GM12878 (cell line): ENCODE results near the gene PRCC. TPM values are rescaled to one million over a fixed set of nuclear protein-coding genes. Genes with fewer than 3 reads are reported as not detected.

Experiments used
- BACH1 ChIP-seq: fragments of 450-650 bp; IDR thresholded peaks from 2 replicates; pipeline ENCODE4 v1.6.1; 2017; ENCODE audit warnings: mild to moderate bottlenecking, borderline replicate concordance
- NFYA ChIP-seq: IDR thresholded peaks from 2 replicates; pipeline ENCODE4 v1.6.1; 2011; ENCODE audit warnings: low read depth, mild to moderate bottlenecking, low read length, improper control_type of control experiment, borderline replicate concordance
- POLR2AphosphoS5 ChIP-seq: IDR thresholded peaks from 2 replicates; pipeline ENCODE4 v1.6.1; 2011; ENCODE audit warnings: mild to moderate bottlenecking, low read length, inconsistent platforms
- RCOR1 ChIP-seq: conservative IDR thresholded peaks from 2 replicates; pipeline ENCODE4 v1.6.1; 2012; ENCODE audit warnings: low read depth, low read length, improper control_type of control experiment
- SP1 ChIP-seq: IDR thresholded peaks from one replicate; pipeline ENCODE4 v1.6.1; 2011; ENCODE audit warnings: low read depth, low read length
- TCF7 ChIP-seq: IDR thresholded peaks from 2 replicates; pipeline ENCODE4 v1.6.1; 2014; ENCODE audit warnings: antibody characterized with exemption, borderline replicate concordance
- ZBED1 ChIP-seq: IDR thresholded peaks from 2 replicates; pipeline ENCODE4 v1.6.1; 2016; ENCODE audit warnings: borderline replicate concordance
- ZNF384 ChIP-seq: IDR thresholded peaks from 2 replicates; pipeline ENCODE4 v1.6.1; 2012; ENCODE audit warnings: low read depth, mild to moderate bottlenecking, low read length, improper control_type of control experiment, borderline replicate concordance
- polyA plus RNA-seq, 11 experiments: library from polyadenylated mRNA; depleted of rRNA in 4 of 11; unstranded in 6 of 11; stranded (reverse) in 5 of 11; fragments of >200 nt; fragmentation: Nextera tagmentation in 4 of 11; fragmentation: Illumina TruSeq in 1 of 11; extraction: Ambion mirVana in 4 of 11; extraction: Trizol in 1 of 11; gene quantifications; 1 replicate in 1 of 11; 2 replicates in 10 of 11; pipeline versions ENCODE4 v1.2.1 to v1.2.3, GENCODE V29; 2011 to 2016; ENCODE audit warnings: inconsistent platforms in 2 of 11, missing spikeins in 2 of 11, low read depth in 1 of 11
- total RNA-seq, 4 experiments: library from RNA; depleted of rRNA in 3 of 4; stranded (reverse); fragments of >200 nt in 3 of 4; fragmentation: Illumina TruSeq in 1 of 4; extraction: Trizol in 1 of 4; gene quantifications; 2 replicates each; pipeline versions ENCODE4 v1.2.1 to v1.2.3, GENCODE V29; 2013 to 2021
- TF ChIP-seq, protein P1 (sequence below): fragments of 450-650 bp; conservative IDR thresholded peaks from 2 replicates; pipeline ENCODE4 v1.6.1; 2017; ENCODE audit warnings: mild to moderate bottlenecking, moderate library complexity
- TF ChIP-seq, protein P2 (sequence below): fragments of 450-650 bp; IDR thresholded peaks from 2 replicates; pipeline ENCODE4 v1.6.1; 2018; ENCODE audit warnings: borderline replicate concordance, mild to moderate bottlenecking; ENCODE audit not compliant: partially characterized antibody
- TF ChIP-seq, protein P3 (sequence below): IDR thresholded peaks from 2 replicates; pipeline ENCODE4 v1.6.1; 2011; ENCODE audit warnings: borderline replicate concordance, low read depth, mild to moderate bottlenecking, moderate library complexity, mixed read lengths, low read length; ENCODE audit not compliant: insufficient read depth; ENCODE audit errors: extremely low read length
- TF ChIP-seq, protein P4 (sequence below): fragments of 450-650 bp; IDR thresholded peaks from 2 replicates; pipeline ENCODE4 v1.6.1; 2017; ENCODE audit warnings: mild to moderate bottlenecking, moderate library complexity
- TF ChIP-seq, protein P5 (sequence below): IDR thresholded peaks from 2 replicates; pipeline ENCODE4 v1.6.1; 2011; ENCODE audit warnings: mild to moderate bottlenecking, low read depth, low read length, moderate library complexity; ENCODE audit not compliant: insufficient replicate concordance

PRCC gene
- total and polyA plus RNA-seq, 10 of the 15 experiments (the other 5 are each of a cell fraction or from before 2014, with no cell fraction given): 23.8 to 132 (median 63.1) TPM

DNA sequence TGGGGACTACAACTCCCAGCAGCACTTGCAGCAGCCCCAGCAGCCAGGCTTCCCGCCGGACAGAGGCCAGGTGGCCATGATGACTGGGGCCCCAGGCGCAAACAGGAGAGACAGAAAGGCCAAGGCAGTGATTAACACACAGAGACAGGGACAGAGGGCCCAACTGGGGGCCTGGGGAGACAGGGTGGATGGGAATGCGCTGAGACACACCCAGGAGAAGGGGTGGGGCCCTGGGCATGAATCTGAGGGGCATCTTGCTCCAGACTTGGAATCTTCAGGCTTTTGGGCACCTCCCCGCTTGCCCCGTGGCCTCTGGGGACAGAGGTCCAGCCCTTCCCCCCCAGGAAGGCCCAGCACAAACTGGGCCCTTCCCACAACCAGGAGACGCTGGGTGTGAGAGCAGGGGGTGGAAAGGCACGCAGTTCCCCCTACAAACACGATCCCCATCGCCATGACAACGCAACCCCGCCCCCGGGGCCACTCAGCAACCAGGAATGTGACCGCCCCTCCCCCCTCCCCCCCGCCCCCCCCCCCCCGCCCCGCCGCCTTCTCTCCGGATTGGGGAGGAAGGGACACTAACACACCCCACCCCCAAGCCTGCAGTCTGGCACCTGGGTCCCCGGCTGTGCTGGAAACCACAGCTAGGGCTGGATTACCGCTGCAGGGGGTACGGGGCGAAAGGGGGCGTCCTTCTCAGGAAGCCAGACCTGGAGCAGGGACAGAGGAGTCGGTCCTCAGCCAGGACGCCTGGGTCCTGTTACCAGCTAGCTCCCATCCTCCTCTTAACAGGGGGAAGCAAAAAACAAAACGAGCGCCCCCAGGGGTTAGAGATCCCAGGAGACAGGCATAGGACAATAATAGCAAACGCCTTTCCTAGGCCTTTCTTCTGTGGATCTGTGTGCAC is 20.4 kb upstream of the PRCC start (continued):
- 0 out of 2 replicates have a peak, but pooled peaks have one; percentile 32 for TF ChIP-seq POLR2AphosphoS5
- peak; percentile 26; the same call in 1 of the 2 replicates for TF ChIP-seq BACH1
- TF ChIP-seq NFYA: no peak
- TF ChIP-seq ZNF384: no peak
- TF ChIP-seq, protein P1, sequence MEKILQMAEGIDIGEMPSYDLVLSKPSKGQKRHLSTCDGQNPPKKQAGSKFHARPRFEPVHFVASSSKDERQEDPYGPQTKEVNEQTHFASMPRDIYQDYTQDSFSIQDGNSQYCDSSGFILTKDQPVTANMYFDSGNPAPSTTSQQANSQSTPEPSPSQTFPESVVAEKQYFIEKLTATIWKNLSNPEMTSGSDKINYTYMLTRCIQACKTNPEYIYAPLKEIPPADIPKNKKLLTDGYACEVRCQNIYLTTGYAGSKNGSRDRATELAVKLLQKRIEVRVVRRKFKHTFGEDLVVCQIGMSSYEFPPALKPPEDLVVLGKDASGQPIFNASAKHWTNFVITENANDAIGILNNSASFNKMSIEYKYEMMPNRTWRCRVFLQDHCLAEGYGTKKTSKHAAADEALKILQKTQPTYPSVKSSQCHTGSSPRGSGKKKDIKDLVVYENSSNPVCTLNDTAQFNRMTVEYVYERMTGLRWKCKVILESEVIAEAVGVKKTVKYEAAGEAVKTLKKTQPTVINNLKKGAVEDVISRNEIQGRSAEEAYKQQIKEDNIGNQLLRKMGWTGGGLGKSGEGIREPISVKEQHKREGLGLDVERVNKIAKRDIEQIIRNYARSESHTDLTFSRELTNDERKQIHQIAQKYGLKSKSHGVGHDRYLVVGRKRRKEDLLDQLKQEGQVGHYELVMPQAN: peak; percentile 70
- no peak for TF ChIP-seq RCOR1
- TF ChIP-seq, protein P2, sequence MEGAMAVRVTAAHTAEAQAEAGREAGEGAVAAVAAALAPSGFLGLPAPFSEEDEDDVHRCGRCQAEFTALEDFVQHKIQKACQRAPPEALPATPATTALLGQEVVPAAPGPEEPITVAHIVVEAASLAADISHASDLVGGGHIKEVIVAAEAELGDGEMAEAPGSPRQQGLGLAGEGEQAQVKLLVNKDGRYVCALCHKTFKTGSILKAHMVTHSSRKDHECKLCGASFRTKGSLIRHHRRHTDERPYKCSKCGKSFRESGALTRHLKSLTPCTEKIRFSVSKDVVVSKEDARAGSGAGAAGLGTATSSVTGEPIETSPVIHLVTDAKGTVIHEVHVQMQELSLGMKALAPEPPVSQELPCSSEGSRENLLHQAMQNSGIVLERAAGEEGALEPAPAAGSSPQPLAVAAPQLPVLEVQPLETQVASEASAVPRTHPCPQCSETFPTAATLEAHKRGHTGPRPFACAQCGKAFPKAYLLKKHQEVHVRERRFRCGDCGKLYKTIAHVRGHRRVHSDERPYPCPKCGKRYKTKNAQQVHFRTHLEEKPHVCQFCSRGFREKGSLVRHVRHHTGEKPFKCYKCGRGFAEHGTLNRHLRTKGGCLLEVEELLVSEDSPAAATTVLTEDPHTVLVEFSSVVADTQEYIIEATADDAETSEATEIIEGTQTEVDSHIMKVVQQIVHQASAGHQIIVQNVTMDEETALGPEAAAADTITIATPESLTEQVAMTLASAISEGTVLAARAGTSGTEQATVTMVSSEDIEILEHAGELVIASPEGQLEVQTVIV: no peak
- TF ChIP-seq, protein P3, sequence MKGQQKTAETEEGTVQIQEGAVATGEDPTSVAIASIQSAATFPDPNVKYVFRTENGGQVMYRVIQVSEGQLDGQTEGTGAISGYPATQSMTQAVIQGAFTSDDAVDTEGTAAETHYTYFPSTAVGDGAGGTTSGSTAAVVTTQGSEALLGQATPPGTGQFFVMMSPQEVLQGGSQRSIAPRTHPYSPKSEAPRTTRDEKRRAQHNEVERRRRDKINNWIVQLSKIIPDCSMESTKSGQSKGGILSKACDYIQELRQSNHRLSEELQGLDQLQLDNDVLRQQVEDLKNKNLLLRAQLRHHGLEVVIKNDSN: no peak
- TF ChIP-seq, protein P4, sequence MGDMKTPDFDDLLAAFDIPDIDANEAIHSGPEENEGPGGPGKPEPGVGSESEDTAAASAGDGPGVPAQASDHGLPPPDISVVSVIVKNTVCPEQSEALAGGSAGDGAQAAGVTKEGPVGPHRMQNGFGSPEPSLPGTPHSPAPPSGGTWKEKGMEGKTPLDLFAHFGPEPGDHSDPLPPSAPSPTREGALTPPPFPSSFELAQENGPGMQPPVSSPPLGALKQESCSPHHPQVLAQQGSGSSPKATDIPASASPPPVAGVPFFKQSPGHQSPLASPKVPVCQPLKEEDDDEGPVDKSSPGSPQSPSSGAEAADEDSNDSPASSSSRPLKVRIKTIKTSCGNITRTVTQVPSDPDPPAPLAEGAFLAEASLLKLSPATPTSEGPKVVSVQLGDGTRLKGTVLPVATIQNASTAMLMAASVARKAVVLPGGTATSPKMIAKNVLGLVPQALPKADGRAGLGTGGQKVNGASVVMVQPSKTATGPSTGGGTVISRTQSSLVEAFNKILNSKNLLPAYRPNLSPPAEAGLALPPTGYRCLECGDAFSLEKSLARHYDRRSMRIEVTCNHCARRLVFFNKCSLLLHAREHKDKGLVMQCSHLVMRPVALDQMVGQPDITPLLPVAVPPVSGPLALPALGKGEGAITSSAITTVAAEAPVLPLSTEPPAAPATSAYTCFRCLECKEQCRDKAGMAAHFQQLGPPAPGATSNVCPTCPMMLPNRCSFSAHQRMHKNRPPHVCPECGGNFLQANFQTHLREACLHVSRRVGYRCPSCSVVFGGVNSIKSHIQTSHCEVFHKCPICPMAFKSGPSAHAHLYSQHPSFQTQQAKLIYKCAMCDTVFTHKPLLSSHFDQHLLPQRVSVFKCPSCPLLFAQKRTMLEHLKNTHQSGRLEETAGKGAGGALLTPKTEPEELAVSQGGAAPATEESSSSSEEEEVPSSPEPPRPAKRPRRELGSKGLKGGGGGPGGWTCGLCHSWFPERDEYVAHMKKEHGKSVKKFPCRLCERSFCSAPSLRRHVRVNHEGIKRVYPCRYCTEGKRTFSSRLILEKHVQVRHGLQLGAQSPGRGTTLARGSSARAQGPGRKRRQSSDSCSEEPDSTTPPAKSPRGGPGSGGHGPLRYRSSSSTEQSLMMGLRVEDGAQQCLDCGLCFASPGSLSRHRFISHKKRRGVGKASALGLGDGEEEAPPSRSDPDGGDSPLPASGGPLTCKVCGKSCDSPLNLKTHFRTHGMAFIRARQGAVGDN: no peak
- TF ChIP-seq, protein P5, sequence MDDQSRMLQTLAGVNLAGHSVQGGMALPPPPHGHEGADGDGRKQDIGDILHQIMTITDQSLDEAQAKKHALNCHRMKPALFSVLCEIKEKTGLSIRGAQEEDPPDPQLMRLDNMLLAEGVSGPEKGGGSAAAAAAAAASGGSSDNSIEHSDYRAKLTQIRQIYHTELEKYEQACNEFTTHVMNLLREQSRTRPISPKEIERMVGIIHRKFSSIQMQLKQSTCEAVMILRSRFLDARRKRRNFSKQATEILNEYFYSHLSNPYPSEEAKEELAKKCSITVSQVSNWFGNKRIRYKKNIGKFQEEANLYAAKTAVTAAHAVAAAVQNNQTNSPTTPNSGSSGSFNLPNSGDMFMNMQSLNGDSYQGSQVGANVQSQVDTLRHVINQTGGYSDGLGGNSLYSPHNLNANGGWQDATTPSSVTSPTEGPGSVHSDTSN: no peak
- peak; percentile 12 for TF ChIP-seq SP1
- no peak for TF ChIP-seq TCF7
- no peak for TF ChIP-seq ZBED1
